SK-N-MC (cell line): ENCODE results near the gene ATG13.

Experiments
- DNase-seq: peaks from one replicate; pipeline ENCODE4 v3.0.0-alpha.2; 2011; ENCODE audit warnings: low read depth, low spot score
- H3K27ac ChIP-seq: fragments of 200-600 bp; sonication (generic); 2 replicates; pipeline ENCODE4 v1.5.1; 2016; ENCODE audit warnings: mixed run types
- H3K36me3 ChIP-seq: fragments of 200-600 bp; sonication (generic); 2 replicates; pipeline ENCODE4 v1.6.1; 2017; ENCODE audit warnings: antibody characterized with exemption, low read length, mixed read lengths; ENCODE audit not compliant: insufficient read depth
- H3K4me3 ChIP-seq: fragments of 200-600 bp; sonication (generic); 2 replicates; pipeline ENCODE4 v1.5.1; 2016
- H3K9ac ChIP-seq: fragments of 200-600 bp; sonication (generic); 2 replicates; pipeline ENCODE4 v1.8.0; 2017; ENCODE audit warnings: mixed run types, mixed read lengths; ENCODE audit not compliant: insufficient read length
- H3K9me3 ChIP-seq: fragments of 200-600 bp; sonication (generic); 2 replicates; pipeline ENCODE4 v1.6.1; 2017; ENCODE audit warnings: low read depth, mild to moderate bottlenecking, antibody characterized with exemption, low read length, moderate library complexity, mixed read lengths
- EZH2 ChIP-seq: fragments of 200-600 bp; sonication (generic); IDR thresholded peaks from one replicate; pipeline ENCODE4 v1.6.1; 2017; ENCODE audit warnings: antibody characterized with exemption
- FOXP2 ChIP-seq: optimal IDR thresholded peaks from 2 replicates; pipeline ENCODE3; 2011; ENCODE audit warnings: mild to moderate bottlenecking, moderate library complexity; ENCODE audit not compliant: insufficient read depth; ENCODE audit errors: extremely low read length, control extremely low read depth
- POLR2AphosphoS5 ChIP-seq: IDR thresholded peaks from 2 replicates; pipeline ENCODE4 v1.6.1; 2012; ENCODE audit warnings: mild to moderate bottlenecking, low read depth, low read length, borderline replicate concordance

Gene ATG13

DNA sequence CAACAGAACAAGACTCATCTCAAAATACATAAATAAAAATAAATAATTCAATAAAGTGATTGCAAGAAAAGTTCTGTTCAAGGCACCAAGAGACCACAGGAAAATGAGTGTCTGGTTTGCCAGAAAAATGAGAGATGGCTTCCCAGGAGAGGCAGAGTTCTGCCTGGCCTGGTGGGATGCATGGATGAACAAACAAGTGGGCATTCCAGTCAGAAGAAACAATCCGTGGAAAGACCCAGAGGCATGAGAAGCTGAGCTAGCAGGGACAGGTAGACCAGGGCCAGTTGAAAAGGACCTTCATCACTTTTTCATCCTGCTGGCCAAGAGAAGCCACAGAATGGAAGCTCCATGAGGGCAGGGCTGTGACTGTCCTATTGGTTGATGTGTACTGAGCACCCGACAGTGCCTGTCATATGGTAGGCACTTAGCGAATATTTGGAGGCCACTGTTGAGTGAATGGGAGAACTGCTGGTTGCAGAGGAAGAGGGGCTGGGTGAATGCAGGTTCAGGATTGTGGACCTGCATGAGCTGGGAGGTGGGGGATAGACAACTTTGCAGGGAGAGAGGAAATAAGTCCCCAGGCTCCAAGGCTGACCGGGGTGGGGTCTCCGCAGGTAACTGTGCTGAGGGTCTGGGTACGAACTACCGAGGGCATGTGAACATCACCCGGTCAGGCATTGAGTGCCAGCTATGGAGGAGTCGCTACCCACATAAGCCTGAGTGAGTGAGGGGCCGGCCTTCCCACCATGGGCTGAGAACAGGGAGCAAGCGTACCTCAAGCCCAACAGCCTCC lies 105.4 kb downstream of the ATG13 start:
- Histone ChIP-seq H3K9me3 (no peaks in the 10 kb centered on the region), H3K36me3 (no peaks in the 10 kb centered on the region), H3K9ac (no peak overlapping the region), H3K27ac (no peak overlapping the region), H3K4me3 (no peak overlapping the region)
- no peak for DNase-seq
- TF ChIP-seq EZH2 (no peak), POLR2AphosphoS5 (no peak), FOXP2 (no peak)

DNA sequence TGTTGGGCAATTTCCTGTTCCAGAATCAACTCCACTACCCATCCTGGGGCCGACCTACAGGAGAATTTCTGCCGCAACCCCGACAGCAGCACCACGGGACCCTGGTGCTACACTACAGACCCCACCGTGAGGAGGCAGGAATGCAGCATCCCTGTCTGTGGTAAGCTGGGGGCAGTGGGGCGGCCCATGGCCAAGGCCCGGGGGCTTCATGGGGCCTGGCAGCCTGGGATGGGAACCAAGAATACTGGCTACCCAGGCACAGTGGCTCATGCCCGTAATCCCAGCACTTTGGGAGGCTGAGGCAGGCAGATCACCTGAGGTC lies 106.0 kb downstream of the ATG13 start:
- Histone ChIP-seq H3K4me3 (no peak overlapping the region), H3K9ac (no peak overlapping the region), H3K9me3 (no peaks in the 10 kb centered on the region), H3K27ac (no peak overlapping the region), H3K36me3 (no peaks in the 10 kb centered on the region)
- no peak for DNase-seq
- TF ChIP-seq EZH2 (no peak), FOXP2 (no peak)

DNA sequence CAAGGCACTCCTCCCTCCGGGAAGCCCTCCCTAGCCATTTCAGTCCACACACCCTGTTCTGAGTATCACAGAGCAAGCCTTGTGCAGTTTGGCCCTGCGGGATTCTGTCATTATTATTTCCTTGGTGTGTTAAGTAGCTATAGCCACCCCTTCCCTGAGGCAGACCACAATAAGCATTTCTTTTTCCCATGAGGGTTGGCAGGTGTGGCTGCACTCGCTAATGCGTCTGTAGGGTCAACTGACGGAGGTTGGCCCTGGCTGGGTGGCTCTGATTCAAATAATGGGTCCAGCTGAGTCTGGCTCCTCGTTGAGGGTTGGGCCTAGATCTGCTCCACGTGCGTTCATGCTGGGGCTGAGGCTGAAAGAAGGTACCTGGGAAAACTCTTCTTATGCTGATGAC lies 106.7 kb downstream of the ATG13 start:
- Histone ChIP-seq H3K36me3 (no peaks in the 10 kb centered on the region), H3K9me3 (no peaks in the 10 kb centered on the region), H3K27ac (no peak overlapping the region), H3K4me3 (no peak overlapping the region), H3K9ac (no peak overlapping the region)
- DNase-seq: no peak
- TF ChIP-seq EZH2: no peak
- no peak for TF ChIP-seq POLR2AphosphoS5
- TF ChIP-seq FOXP2: no peak
